Kidney epithelial cell (primary cell): Measurements from ENCODE around the gene ASAP3. TPM values are rescaled to one million over a fixed set of nuclear protein-coding genes. Genes with fewer than 3 reads are reported as not detected.

Source experiments
- DNase-seq: peaks from one replicate; pipeline ENCODE4 v3.0.0-alpha.2; 2010; ENCODE audit warnings: low read depth
- H3K27me3 ChIP-seq: 2 replicates; pipeline ENCODE4 v1.6.0; 2011; ENCODE audit warnings: low read length; ENCODE audit not compliant: control insufficient read depth, insufficient read depth
- H3K36me3 ChIP-seq: 2 replicates; pipeline ENCODE4 v1.5.1; 2011; ENCODE audit warnings: low read length; ENCODE audit not compliant: control insufficient read depth, insufficient read depth
- H3K4me3 ChIP-seq: 2 replicates; pipeline ENCODE4 v1.5.1; 2011; ENCODE audit warnings: low read depth, mild to moderate bottlenecking, control low read depth, low read length
- CTCF ChIP-seq: IDR thresholded peaks from 2 replicates; pipeline ENCODE4 v1.5.1; 2011; ENCODE audit warnings: mild to moderate bottlenecking, moderate library complexity, low read length, control low read depth, inconsistent platforms; ENCODE audit not compliant: insufficient read depth, poor library complexity, severe bottlenecking
- total RNA-seq: library from RNA; depleted of rRNA; stranded (reverse); fragments of >200 nt; gene quantifications from 2 replicates; pipeline ENCODE4 v1.2.3, GENCODE V29; 2015

ASAP3 gene
- total RNA-seq, 1 donor from 2014 or later = 17.7 TPM

- Histone ChIP-seq H3K4me3 (peak overlapping the region; percentile 15), H3K36me3 (no peaks in the 10 kb centered on the region), H3K27me3 (peaks cover 16% of the 10 kb centered on the region)
- TF ChIP-seq CTCF = no peak
- no peak for DNase-seq
Observed at GRCh38 chr1:23423415-23424292, 60.3 kb downstream of the ASAP3 start.

- no peak for DNase-seq
- peaks cover 16% of the 10 kb centered on the region for H3K27me3 ChIP-seq
- H3K4me3 ChIP-seq = no peak overlapping the region
- H3K36me3 ChIP-seq = no peaks in the 10 kb centered on the region
- TF ChIP-seq CTCF = no peak
Observed at GRCh38 chr1:23422941-23423340, 61.0 kb downstream of the ASAP3 start.

- no peak for TF ChIP-seq CTCF
- Histone ChIP-seq H3K36me3 (no peaks in the 10 kb centered on the region), H3K4me3 (no peak overlapping the region), H3K27me3 (peaks cover 16% of the 10 kb centered on the region)
- DNase-seq = no peak
Observed at GRCh38 chr1:23422241-23422877, 61.6 kb downstream of the ASAP3 start.

GRCh38 chr1:23421753-23422240, 62.2 kb downstream of the ASAP3 start:
- TF ChIP-seq CTCF = no peak
- Histone ChIP-seq H3K36me3 (no peaks in the 10 kb centered on the region), H3K27me3 (peaks cover 16% of the 10 kb centered on the region), H3K4me3 (no peak overlapping the region)
- no peak for DNase-seq

GRCh38 chr1:23421343-23421742, 62.6 kb downstream of the ASAP3 start:
- DNase-seq = no peak
- peaks cover 16% of the 10 kb centered on the region for H3K27me3 ChIP-seq
- H3K4me3 ChIP-seq = no peak overlapping the region
- H3K36me3 ChIP-seq = no peaks in the 10 kb centered on the region
- TF ChIP-seq CTCF = no peak
